HFFc6 (cell line): Measurements from ENCODE around the gene POU5F1. TPM values are rescaled to one million over a fixed set of nuclear protein-coding genes. Genes with fewer than 3 reads are reported as not detected.

Source experiments
- DNase-seq: peaks from one replicate; pipeline ENCODE4 v3.0.0-alpha.2; 2018
- H3K27ac Mint-ChIP-seq: 2 replicates; pipeline ENCODE4 v1.8.0; 2020; ENCODE audit warnings: mild to moderate bottlenecking, mixed read lengths
- H3K27me3 Mint-ChIP-seq: 2 replicates; pipeline ENCODE4 v1.8.0; 2021; ENCODE audit warnings: mild to moderate bottlenecking, moderate library complexity, mixed read lengths; ENCODE audit not compliant: insufficient read depth
- H3K36me3 Mint-ChIP-seq: 2 replicates; pipeline ENCODE4 v1.8.0; 2021; ENCODE audit warnings: low read depth, mixed read lengths
- H3K4me1 Mint-ChIP-seq: 2 replicates; pipeline ENCODE4 v1.8.0; 2020; ENCODE audit warnings: low read depth, mixed read lengths
- H3K4me3 Mint-ChIP-seq: 2 replicates; pipeline ENCODE4 v1.8.0; 2020; ENCODE audit warnings: mild to moderate bottlenecking, moderate library complexity, mixed read lengths
- H3K9me3 Mint-ChIP-seq: 2 replicates; pipeline ENCODE4 v1.8.0; 2020; ENCODE audit warnings: mild to moderate bottlenecking, mixed read lengths
- CTCF ChIP-seq: fragments of 200-600 bp; sonication (generic); IDR thresholded peaks from 2 replicates; pipeline ENCODE4 v1.5.0; 2021; ENCODE audit warnings: antibody characterized with exemption, mild to moderate bottlenecking
- total RNA-seq, 6 experiments: library from RNA; stranded (reverse); fragmentation: NEBNext Ultra II Directional; extraction: Animal tissue kit (Norgen Biotek cat#: 25700); gene quantifications; 2 replicates in 1 of 6; 3 replicates in 5 of 6; pipeline ENCODE4 v1.2.3, GENCODE V29; 2021

Gene POU5F1
- total RNA-seq, 6 experiments from 2014 or later, result 0.17 to 0.63 (median 0.33) TPM

GRCh38 chr6:31209137-31209536 lies 38.7 kb upstream of the POU5F1 start:
- Mint-ChIP-seq H3K9me3 (no peaks in the 10 kb centered on the region), H3K4me1 (peaks cover 8% of the 10 kb centered on the region), H3K27me3 (peaks cover 6% of the 10 kb centered on the region), H3K27ac (no peak overlapping the region), H3K36me3 (no peaks in the 10 kb centered on the region), H3K4me3 (no peak overlapping the region)
- no peak for DNase-seq
- no peak for TF ChIP-seq CTCF

GRCh38 chr6:31208506-31208905 lies 38.0 kb upstream of the POU5F1 start:
- no peak for DNase-seq
- no peaks in the 10 kb centered on the region for H3K36me3 Mint-ChIP-seq
- no peaks in the 10 kb centered on the region for H3K9me3 Mint-ChIP-seq
- no peak overlapping the region for H3K27ac Mint-ChIP-seq
- H3K27me3 Mint-ChIP-seq, result peaks cover 6% of the 10 kb centered on the region
- TF ChIP-seq CTCF, result no peak
- peaks cover 15% of the 10 kb centered on the region for H3K4me1 Mint-ChIP-seq
- H3K4me3 Mint-ChIP-seq, result no peak overlapping the region

- Mint-ChIP-seq H3K9me3 (no peaks in the 10 kb centered on the region; the same call in 1 of the 2 replicates), H3K36me3 (peaks cover 10% of the 10 kb centered on the region), H3K4me1 (peaks cover 31% of the 10 kb centered on the region), H3K27me3 (no peaks in the 10 kb centered on the region), H3K4me3 (no peak overlapping the region), H3K27ac (no peak overlapping the region)
- no peak for DNase-seq
- no peak for TF ChIP-seq CTCF
These were observed 35.2 kb upstream of the POU5F1 start for GRCh38 chr6:31205638-31206037.

- peak overlapping the region; percentile 87 for H3K4me3 Mint-ChIP-seq
- H3K36me3 Mint-ChIP-seq, result peaks cover 18% of the 10 kb centered on the region
- no peaks in the 10 kb centered on the region for H3K27me3 Mint-ChIP-seq
- TF ChIP-seq CTCF, result no peak
- H3K4me1 Mint-ChIP-seq, result peaks cover 31% of the 10 kb centered on the region
- H3K27ac Mint-ChIP-seq, result peak overlapping the region; percentile 88
- no peak for DNase-seq
- no peaks in the 10 kb centered on the region; the same call in 1 of the 2 replicates for H3K9me3 Mint-ChIP-seq
These were observed 34.3 kb upstream of the POU5F1 start for GRCh38 chr6:31204751-31205145.

- Mint-ChIP-seq H3K9me3 (no peaks in the 10 kb centered on the region; the same call in 1 of the 2 replicates), H3K27ac (peak overlapping the region; percentile 88), H3K4me3 (peak overlapping the region; percentile 87), H3K27me3 (no peaks in the 10 kb centered on the region), H3K36me3 (peaks cover 18% of the 10 kb centered on the region), H3K4me1 (peaks cover 31% of the 10 kb centered on the region)
- TF ChIP-seq CTCF, result no peak
- peak; percentile 52 for DNase-seq
These were observed 33.0 kb upstream of the POU5F1 start for GRCh38 chr6:31203345-31203979.
